MCF 10A (cell line): ENCODE data around the gene ZC3HAV1. TPM values are rescaled to one million over a fixed set of nuclear protein-coding genes. Genes with fewer than 3 reads are reported as not detected.

Experiments used
- BruUV-seq: library from RNA; stranded (reverse); fragments of 400-500 nt; replicated peaks from 2 replicates; lab custom pipeline; 2021; lab: Mats Ljungman, UMichigan
- CTCF ChIA-PET: fragments of 300-600 bp; sonication (Branson Sonifier 250); formaldehyde crosslinking; extraction: SDS; loops from one replicate; lab custom pipeline; 2021; ENCODE audit warnings: antibody characterized with exemption, inconsistent platforms; lab: Yijun Ruan, JAX
- POLR2A ChIA-PET: fragments of 300-600, 350-650 bp; sonication (Branson Sonifier 250); formaldehyde crosslinking; extraction: SDS; loops from one replicate; lab custom pipeline; 2020; ENCODE audit warnings: antibody characterized with exemption, inconsistent platforms; lab: Yijun Ruan, JAX
- DNase-seq: peaks from one replicate; pipeline ENCODE4 v3.0.0-alpha.2; 2018; ENCODE audit not compliant: unreplicated experiment
- H3K27ac Mint-ChIP-seq: one replicate; pipeline ENCODE4 v1.8.0; 2022; ENCODE audit warnings: mild to moderate bottlenecking, low read depth, mixed read lengths; ENCODE audit not compliant: unreplicated experiment
- H3K27me3 Mint-ChIP-seq: one replicate; pipeline ENCODE4 v1.8.0; 2022; ENCODE audit warnings: mixed read lengths; ENCODE audit not compliant: insufficient read depth, unreplicated experiment
- H3K36me3 Mint-ChIP-seq: one replicate; pipeline ENCODE4 v1.8.0; 2022; ENCODE audit warnings: mild to moderate bottlenecking, moderate library complexity, mixed read lengths; ENCODE audit not compliant: insufficient read depth, unreplicated experiment
- H3K4me1 Mint-ChIP-seq: one replicate; pipeline ENCODE4 v1.8.0; 2022; ENCODE audit warnings: mixed read lengths; ENCODE audit not compliant: insufficient read depth, unreplicated experiment
- H3K4me3 Mint-ChIP-seq: one replicate; pipeline ENCODE4 v1.8.0; 2022; ENCODE audit warnings: mild to moderate bottlenecking, moderate library complexity, mixed read lengths; ENCODE audit not compliant: unreplicated experiment
- H3K9me3 Mint-ChIP-seq: one replicate; pipeline ENCODE4 v1.8.0; 2022; ENCODE audit warnings: mixed read lengths; ENCODE audit not compliant: unreplicated experiment
- CTCF ChIP-seq: fragments of 200-600 bp; IDR thresholded peaks from one replicate; pipeline ENCODE4 v1.8.0; 2022; ENCODE audit warnings: antibody characterized with exemption, mild to moderate bottlenecking; ENCODE audit not compliant: unreplicated experiment
- intact Hi-C: fragments of 100-400 bp; cut with micrococcal nuclease; formaldehyde crosslinking; loops from 2 replicates; pipeline ENCODE4 v1.14.1; 2022
- total RNA-seq: library from RNA; stranded (reverse); gene quantifications from 2 replicates; pipeline ENCODE4 v1.2.3, GENCODE V29; 2022

The ZC3HAV1 gene
- total RNA-seq, 1 experiment from 2014 or later, result 14.2 TPM

GRCh38 chr7:139087212-139087611 is 22.3 kb downstream of the ZC3HAV1 start:
- no peak overlapping the region for H3K4me3 Mint-ChIP-seq
- DNase-seq, result no peak
- peaks cover 72% of the 10 kb centered on the region for H3K36me3 Mint-ChIP-seq
- ChIA-PET CTCF (interaction anchor here (0.6 to 6.9 kb wide), 3 partner anchors 12 to 41 kb away, joined by 3 to 44 read pairs (median 5); no protein-coding TSS in a partner anchor), POLR2A (interaction anchor here (1.0 kb wide), 1 partner anchor 15 kb away, joined by 3 read pairs; no protein-coding TSS in a partner anchor)
- intact Hi-C loops, result no loop called here
- H3K27ac Mint-ChIP-seq, result no peak overlapping the region
- no peaks in the 10 kb centered on the region for H3K4me1 Mint-ChIP-seq
- no TSS peak for BruUV-seq
- no peaks in the 10 kb centered on the region for H3K27me3 Mint-ChIP-seq
- no peak for TF ChIP-seq CTCF
- no peaks in the 10 kb centered on the region for H3K9me3 Mint-ChIP-seq

GRCh38 chr7:139086454-139086853 is 23.1 kb downstream of the ZC3HAV1 start:
- H3K36me3 Mint-ChIP-seq, result peaks cover 77% of the 10 kb centered on the region
- H3K9me3 Mint-ChIP-seq, result no peaks in the 10 kb centered on the region
- no peak for TF ChIP-seq CTCF
- DNase-seq, result no peak
- no peaks in the 10 kb centered on the region for H3K4me1 Mint-ChIP-seq
- H3K4me3 Mint-ChIP-seq, result no peak overlapping the region
- intact Hi-C loops, result no loop called here
- no peaks in the 10 kb centered on the region for H3K27me3 Mint-ChIP-seq
- no TSS peak for BruUV-seq
- ChIA-PET CTCF (interaction anchor here (0.6 to 6.9 kb wide), 3 partner anchors 11 to 60 kb away, joined by 3 to 44 read pairs (median 3); no protein-coding TSS in a partner anchor), POLR2A (interaction anchor here (1.1 kb wide), 1 partner anchor 9 kb away, joined by 3 read pairs; no protein-coding TSS in a partner anchor)
- no peak overlapping the region for H3K27ac Mint-ChIP-seq

- intact Hi-C loops, result no loop called here
- no peak for DNase-seq
- TF ChIP-seq CTCF, result no peak
- BruUV-seq, result no TSS peak
- Mint-ChIP-seq H3K4me3 (no peak overlapping the region), H3K4me1 (no peaks in the 10 kb centered on the region), H3K27ac (no peak overlapping the region), H3K36me3 (peaks cover 87% of the 10 kb centered on the region), H3K27me3 (no peaks in the 10 kb centered on the region), H3K9me3 (no peaks in the 10 kb centered on the region)
- ChIA-PET CTCF (interaction anchor here (6.9 kb wide), 1 partner anchor 9 kb away, joined by 44 read pairs; no protein-coding TSS in a partner anchor), POLR2A (interaction anchor here (0.9 kb wide), 1 partner anchor 9 kb away, joined by 3 read pairs; no protein-coding TSS in a partner anchor)
Observed at GRCh38 chr7:139084709-139085108, 24.8 kb downstream of the ZC3HAV1 start.

GRCh38 chr7:139081584-139081983 is 27.9 kb downstream of the ZC3HAV1 start:
- TF ChIP-seq CTCF, result no peak
- no peak overlapping the region for H3K27ac Mint-ChIP-seq
- no peaks in the 10 kb centered on the region for H3K9me3 Mint-ChIP-seq
- H3K36me3 Mint-ChIP-seq, result peaks cover 88% of the 10 kb centered on the region
- BruUV-seq, result no TSS peak
- intact Hi-C loops, result no loop called here
- ChIA-PET POLR2A (no interaction called here), CTCF (no interaction called here)
- no peaks in the 10 kb centered on the region for H3K27me3 Mint-ChIP-seq
- no peaks in the 10 kb centered on the region for H3K4me1 Mint-ChIP-seq
- no peak overlapping the region for H3K4me3 Mint-ChIP-seq
- DNase-seq, result no peak
